Immature natural killer cell (primary cell): ENCODE data around the gene OR2W1. TPM values are rescaled to one million over a fixed set of nuclear protein-coding genes. Genes with fewer than 3 reads are reported as not detected.

Source experiments
- DNase-seq, 3 donors: peaks; one replicate each; pipeline ENCODE4 v3.0.0; 2022; ENCODE audit warnings: mixed read lengths in 1 of 3
- H3K27ac Mint-ChIP-seq, 6 donors: one replicate each; pipeline ENCODE4 v1.8.0; 2020; ENCODE audit warnings: mixed read lengths in 6 of 6, mild to moderate bottlenecking in 5 of 6, inconsistent platforms in 4 of 6, moderate library complexity in 3 of 6
- H3K27me3 Mint-ChIP-seq, 3 donors: one replicate each; pipeline ENCODE4 v1.8.0; 2020 to 2021; ENCODE audit warnings: low read depth in 3 of 3, mild to moderate bottlenecking in 3 of 3, mixed read lengths in 3 of 3, moderate library complexity in 3 of 3, inconsistent platforms in 1 of 3
- H3K36me3 Mint-ChIP-seq, 3 donors: one replicate each; pipeline ENCODE4 v1.8.0; 2020; ENCODE audit warnings: mixed read lengths in 3 of 3, inconsistent platforms in 2 of 3, mild to moderate bottlenecking in 2 of 3
- H3K4me1 Mint-ChIP-seq, 2 donors: one replicate each; pipeline ENCODE4 v1.8.0; 2020; ENCODE audit warnings: inconsistent platforms in 2 of 2, mild to moderate bottlenecking in 2 of 2, mixed read lengths in 2 of 2, moderate library complexity in 1 of 2
- H3K4me3 Mint-ChIP-seq, 5 donors: one replicate each; pipeline ENCODE4 v1.8.0; 2020; ENCODE audit warnings: mild to moderate bottlenecking in 5 of 5, mixed read lengths in 5 of 5, inconsistent platforms in 3 of 5, moderate library complexity in 3 of 5
- H3K9me3 Mint-ChIP-seq, 6 donors: one replicate each; pipeline ENCODE4 v1.8.0; 2020; ENCODE audit warnings: mild to moderate bottlenecking in 6 of 6, mixed read lengths in 6 of 6, inconsistent platforms in 4 of 6, moderate library complexity in 3 of 6
- polyA plus RNA-seq, 3 donors: library from polyadenylated mRNA; unstranded; fragments of 300-500 nt; fragmentation: Illumina TruSeq; gene quantifications; one replicate each; pipeline ENCODE4 v1.2.3, GENCODE V29; 2021

The OR2W1 gene, protein sequence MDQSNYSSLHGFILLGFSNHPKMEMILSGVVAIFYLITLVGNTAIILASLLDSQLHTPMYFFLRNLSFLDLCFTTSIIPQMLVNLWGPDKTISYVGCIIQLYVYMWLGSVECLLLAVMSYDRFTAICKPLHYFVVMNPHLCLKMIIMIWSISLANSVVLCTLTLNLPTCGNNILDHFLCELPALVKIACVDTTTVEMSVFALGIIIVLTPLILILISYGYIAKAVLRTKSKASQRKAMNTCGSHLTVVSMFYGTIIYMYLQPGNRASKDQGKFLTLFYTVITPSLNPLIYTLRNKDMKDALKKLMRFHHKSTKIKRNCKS
- polyA plus RNA-seq, result not detected

DNA sequence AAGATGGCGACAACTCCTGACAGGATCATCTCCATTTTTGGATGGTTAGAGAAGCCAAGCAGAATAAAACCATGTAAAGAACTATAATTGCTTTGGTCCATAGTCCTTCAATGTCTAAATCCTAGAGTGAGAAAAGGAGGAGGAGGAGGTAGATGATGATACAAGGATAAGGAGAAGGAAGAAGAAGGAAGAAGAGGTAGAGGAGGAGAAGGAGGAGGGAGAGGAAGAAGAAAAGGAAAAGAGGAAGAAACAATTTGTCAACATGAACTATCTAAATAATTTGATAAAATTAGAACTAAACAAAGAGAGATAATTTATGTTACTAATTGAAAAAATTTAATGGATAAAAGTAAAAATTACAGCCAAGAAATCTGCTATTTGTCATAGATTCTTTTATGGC, at the start of gene OR2W1:
TSS of gene OR2W1 (minus strand) at position 101 of the 400 bp plus-strand sequence. CDS start at position 101, 0 bp downstream.
- Mint-ChIP-seq H3K36me3 (no peaks in the 10 kb centered on the region), H3K27ac (no peak within 1 kb of the TSS), H3K4me1 (no peaks in the 10 kb centered on the region), H3K9me3 (peaks cover 0 to 1% (median 0%) of the 10 kb centered on the region in 6 donors), H3K27me3 (peaks cover 6 to 20% (median 13%) of the 10 kb centered on the region in 3 donors), H3K4me3 (no peak within 1 kb of the TSS)
- no peak for DNase-seq

- Mint-ChIP-seq H3K36me3 (no peaks in the 10 kb centered on the region), H3K27me3 (peaks cover 0 to 6% (median 2%) of the 10 kb centered on the region in 3 donors), H3K4me1 (no peaks in the 10 kb centered on the region), H3K4me3 (no peak overlapping the region), H3K9me3 (no peaks in the 10 kb centered on the region), H3K27ac (no peak overlapping the region)
- no peak for DNase-seq
Observed at GRCh38 chr6:29092957-29093356, 48.0 kb upstream of the OR2W1 start.

DNA sequence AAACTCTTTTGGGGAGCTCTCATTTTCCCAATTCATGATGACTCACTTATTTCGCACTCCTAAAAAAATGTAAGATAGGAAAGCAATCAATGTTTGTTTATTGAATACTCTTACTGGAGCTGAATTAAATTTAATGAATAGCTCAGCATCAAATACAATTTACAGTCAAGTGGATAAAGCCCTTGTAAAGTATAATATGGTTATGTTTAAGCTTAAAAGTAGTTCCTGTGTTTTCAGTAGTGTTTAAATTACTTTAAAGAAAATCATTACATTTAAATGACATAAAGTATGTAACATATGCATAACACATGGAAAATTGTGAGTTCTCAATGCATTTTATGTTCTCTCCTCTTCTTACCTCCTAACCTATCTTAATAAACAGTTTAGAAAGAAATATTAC, 42.2 kb upstream of the OR2W1 start, which contains the start of gene OR2B3:
TSS of gene OR2B3 (minus strand) at position 101 of the 400 bp plus-strand sequence. CDS start at position 36, 65 bp downstream.
- no peak within 1 kb of the TSS for H3K4me3 Mint-ChIP-seq
- H3K27me3 Mint-ChIP-seq, result peaks cover 0 to 10% (median 3%) of the 10 kb centered on the region in 3 donors
- no peaks in the 10 kb centered on the region for H3K36me3 Mint-ChIP-seq
- H3K9me3 Mint-ChIP-seq, result peaks cover 0 to 2% (median 0%) of the 10 kb centered on the region in 6 donors
- DNase-seq, result no peak
- no peaks in the 10 kb centered on the region for H3K4me1 Mint-ChIP-seq
- no peak within 1 kb of the TSS for H3K27ac Mint-ChIP-seq

GRCh38 chr6:29082457-29082856, 37.5 kb upstream of the OR2W1 start:
- H3K9me3 Mint-ChIP-seq, result peaks cover 0 to 2% (median 0%) of the 10 kb centered on the region in 6 donors
- H3K27me3 Mint-ChIP-seq, result peaks cover 3 to 8% (median 7%) of the 10 kb centered on the region in 3 donors
- H3K4me1 Mint-ChIP-seq, result no peaks in the 10 kb centered on the region
- no peaks in the 10 kb centered on the region for H3K36me3 Mint-ChIP-seq
- no peak overlapping the region for H3K4me3 Mint-ChIP-seq
- DNase-seq, result no peak
- H3K27ac Mint-ChIP-seq, result no peak overlapping the region

- Mint-ChIP-seq H3K4me3 (no peak overlapping the region), H3K36me3 (no peaks in the 10 kb centered on the region), H3K27me3 (peaks cover 2 to 13% (median 9%) of the 10 kb centered on the region in 3 donors), H3K4me1 (no peaks in the 10 kb centered on the region), H3K27ac (no peak overlapping the region), H3K9me3 (no peaks in the 10 kb centered on the region)
- DNase-seq, result no peak
Observed at GRCh38 chr6:29081312-29081711, 36.3 kb upstream of the OR2W1 start.

DNA sequence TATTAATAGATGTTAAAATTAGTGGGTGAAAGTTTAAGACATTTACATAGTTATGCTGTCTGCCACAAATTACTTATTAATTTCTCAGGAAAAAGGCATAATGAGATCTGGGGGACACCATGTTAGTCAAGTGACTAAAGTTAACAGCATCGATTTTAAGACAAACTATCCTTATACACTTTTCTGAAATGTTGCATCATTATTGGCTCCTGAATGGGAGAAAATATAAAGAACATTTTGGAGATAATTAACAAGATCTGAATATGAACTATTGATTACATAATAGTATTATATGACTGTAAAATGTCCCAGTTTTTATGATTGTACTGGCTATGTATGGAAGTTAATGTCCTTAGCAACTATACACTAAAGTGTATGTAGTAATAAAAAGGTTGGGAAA, 34.2 kb upstream of the OR2W1 start:
- Mint-ChIP-seq H3K4me1 (no peaks in the 10 kb centered on the region), H3K4me3 (no peak overlapping the region), H3K36me3 (no peaks in the 10 kb centered on the region), H3K27me3 (peaks cover 0 to 13% (median 9%) of the 10 kb centered on the region in 3 donors), H3K9me3 (no peaks in the 10 kb centered on the region), H3K27ac (no peak overlapping the region)
- DNase-seq, result no peak

- Mint-ChIP-seq H3K27ac (no peak overlapping the region), H3K36me3 (no peaks in the 10 kb centered on the region), H3K27me3 (peaks cover 2 to 14% (median 4%) of the 10 kb centered on the region in 3 donors), H3K4me3 (no peak overlapping the region), H3K4me1 (no peaks in the 10 kb centered on the region), H3K9me3 (peaks cover 0 to 11% (median 1%) of the 10 kb centered on the region in 6 donors)
- DNase-seq, result no peak
Observed at GRCh38 chr6:29071831-29072723, 27.1 kb upstream of the OR2W1 start.

DNA sequence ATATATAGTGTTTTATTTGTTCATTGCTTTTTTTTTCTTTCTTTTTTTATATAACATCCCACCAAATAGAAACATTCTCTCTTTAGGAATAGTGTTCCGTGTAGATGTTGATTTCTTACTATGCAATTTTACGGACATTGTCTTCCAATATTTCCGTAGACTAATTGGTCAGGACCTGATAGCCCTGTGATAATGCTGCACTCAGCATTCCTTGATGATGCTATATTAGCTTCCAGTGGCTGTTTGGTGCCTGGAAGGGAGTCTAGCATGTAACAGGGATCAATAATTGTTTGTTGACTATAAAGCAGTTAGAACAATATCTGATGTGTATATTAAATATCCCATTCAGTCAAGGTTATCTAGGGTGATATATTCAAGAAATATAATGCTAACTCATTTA, 6.7 kb upstream of the OR2W1 start:
- Mint-ChIP-seq H3K27ac (no peak overlapping the region), H3K27me3 (peaks cover 4 to 19% (median 13%) of the 10 kb centered on the region in 3 donors), H3K9me3 (peaks cover 0 to 3% (median 0%) of the 10 kb centered on the region in 6 donors), H3K4me3 (no peak overlapping the region), H3K4me1 (no peaks in the 10 kb centered on the region), H3K36me3 (no peaks in the 10 kb centered on the region)
- no peak for DNase-seq

GRCh38 chr6:29035951-29036350, 9.0 kb downstream of the OR2W1 start:
- H3K27me3 Mint-ChIP-seq, result peaks cover 7 to 13% (median 8%) of the 10 kb centered on the region in 3 donors
- H3K9me3 Mint-ChIP-seq, result no peaks in the 10 kb centered on the region
- no peak for DNase-seq
- H3K36me3 Mint-ChIP-seq, result no peaks in the 10 kb centered on the region
- no peaks in the 10 kb centered on the region for H3K4me1 Mint-ChIP-seq
- no peak overlapping the region for H3K4me3 Mint-ChIP-seq
- no peak overlapping the region for H3K27ac Mint-ChIP-seq

GRCh38 chr6:29028821-29029220, 16.2 kb downstream of the OR2W1 start:
- Mint-ChIP-seq H3K4me1 (no peaks in the 10 kb centered on the region), H3K9me3 (no peaks in the 10 kb centered on the region), H3K27me3 (peaks cover 4 to 20% (median 7%) of the 10 kb centered on the region in 3 donors), H3K4me3 (no peak overlapping the region), H3K27ac (no peak overlapping the region), H3K36me3 (no peaks in the 10 kb centered on the region)
- no peak for DNase-seq

GRCh38 chr6:29025927-29026585, 18.9 kb downstream of the OR2W1 start:
- Mint-ChIP-seq H3K4me3 (no peak overlapping the region), H3K27me3 (peaks cover 9 to 26% (median 9%) of the 10 kb centered on the region in 3 donors), H3K36me3 (no peaks in the 10 kb centered on the region), H3K27ac (no peak overlapping the region), H3K9me3 (peaks cover 0 to 1% (median 0%) of the 10 kb centered on the region in 6 donors), H3K4me1 (no peaks in the 10 kb centered on the region)
- DNase-seq, result no peak

GRCh38 chr6:29021434-29021833, 23.5 kb downstream of the OR2W1 start:
- peaks cover 9 to 18% (median 15%) of the 10 kb centered on the region in 3 donors for H3K27me3 Mint-ChIP-seq
- no peak for DNase-seq
- H3K4me3 Mint-ChIP-seq, result no peak overlapping the region
- H3K36me3 Mint-ChIP-seq, result no peaks in the 10 kb centered on the region
- peaks cover 0 to 1% (median 0%) of the 10 kb centered on the region in 6 donors for H3K9me3 Mint-ChIP-seq
- peaks cover 6 to 9% of the 10 kb centered on the region in 2 donors for H3K4me1 Mint-ChIP-seq
- no peak overlapping the region for H3K27ac Mint-ChIP-seq

DNA sequence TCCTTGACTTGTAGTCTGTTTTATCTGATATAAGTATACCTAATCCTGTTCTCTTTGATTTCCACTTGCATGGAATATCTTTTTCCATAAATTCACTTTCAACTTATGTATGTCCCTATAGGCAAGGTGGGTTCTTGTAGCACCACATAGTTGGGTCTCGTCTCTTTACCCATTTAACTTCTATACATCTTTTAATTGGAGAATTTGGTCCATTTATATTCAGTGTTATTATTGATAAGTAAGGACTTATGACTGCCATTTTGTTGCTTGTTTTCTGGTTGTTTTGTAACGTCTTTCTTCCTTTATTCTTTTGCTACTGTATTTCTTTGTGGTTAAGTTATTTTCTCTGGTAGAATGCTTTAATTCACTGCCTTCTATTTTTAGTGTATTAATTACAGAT, 25.3 kb downstream of the OR2W1 start:
- Mint-ChIP-seq H3K4me1 (peaks cover 14 to 17% of the 10 kb centered on the region in 2 donors), H3K4me3 (no peak overlapping the region), H3K27me3 (peaks cover 16 to 18% (median 18%) of the 10 kb centered on the region in 3 donors), H3K27ac (no peak overlapping the region), H3K9me3 (peaks cover 0 to 1% (median 0%) of the 10 kb centered on the region in 6 donors), H3K36me3 (no peaks in the 10 kb centered on the region)
- DNase-seq, result no peak
